A673 (cell line): ENCODE data around the gene SLC3A2.

ENCODE experiments used
- CTCF ChIP-seq: fragments of 300-800, 200-600 bp; sonication (generic); conservative IDR thresholded peaks from 2 replicates; pipeline ENCODE4 v1.5.1; 2017; ENCODE audit warnings: low read depth, mild to moderate bottlenecking, antibody characterized with exemption, low read length, moderate library complexity, mixed read lengths
- EZH2 ChIP-seq: fragments of 200-600 bp; sonication (generic); IDR thresholded peaks from 2 replicates; pipeline ENCODE4 v1.6.1; 2017; ENCODE audit warnings: borderline replicate concordance, low read depth, mild to moderate bottlenecking, mixed read lengths, antibody characterized with exemption, low read length; ENCODE audit not compliant: poor library complexity, severe bottlenecking

- TF ChIP-seq CTCF (no peak), EZH2 (no peak)
These were observed 8.4 kb downstream of the SLC3A2 start for GRCh38 chr11:62889126-62889483.
